D721Med (cell line): ENCODE results near the gene SPINT4.
"Not testable (repeated sequence)": the region's sequence is repeated elsewhere in the genome, so short reads cannot be mapped to it uniquely, and the experiment has no call there.

Source experiments
- DNase-seq: peaks from one replicate; pipeline ENCODE4 v3.0.0; 2011; ENCODE audit warnings: low spot score; ENCODE audit not compliant: insufficient read length
- FAIRE-seq: peaks from 2 replicates; lab custom pipeline; 2011; peaks lifted over from hg19 to GRCh38; lab: Jason Lieb, UNC
- TF ChIP-seq, protein P1 (sequence below): IDR thresholded peaks from 2 replicates; pipeline ENCODE4 v1.5.1; 2012; ENCODE audit warnings: mild to moderate bottlenecking, control low read depth; ENCODE audit not compliant: insufficient read depth; ENCODE audit errors: missing control alignments

Gene SPINT4

GRCh38 chr20:45742596-45742995 lies 20.4 kb downstream of the SPINT4 start:
- TF ChIP-seq, protein P1, sequence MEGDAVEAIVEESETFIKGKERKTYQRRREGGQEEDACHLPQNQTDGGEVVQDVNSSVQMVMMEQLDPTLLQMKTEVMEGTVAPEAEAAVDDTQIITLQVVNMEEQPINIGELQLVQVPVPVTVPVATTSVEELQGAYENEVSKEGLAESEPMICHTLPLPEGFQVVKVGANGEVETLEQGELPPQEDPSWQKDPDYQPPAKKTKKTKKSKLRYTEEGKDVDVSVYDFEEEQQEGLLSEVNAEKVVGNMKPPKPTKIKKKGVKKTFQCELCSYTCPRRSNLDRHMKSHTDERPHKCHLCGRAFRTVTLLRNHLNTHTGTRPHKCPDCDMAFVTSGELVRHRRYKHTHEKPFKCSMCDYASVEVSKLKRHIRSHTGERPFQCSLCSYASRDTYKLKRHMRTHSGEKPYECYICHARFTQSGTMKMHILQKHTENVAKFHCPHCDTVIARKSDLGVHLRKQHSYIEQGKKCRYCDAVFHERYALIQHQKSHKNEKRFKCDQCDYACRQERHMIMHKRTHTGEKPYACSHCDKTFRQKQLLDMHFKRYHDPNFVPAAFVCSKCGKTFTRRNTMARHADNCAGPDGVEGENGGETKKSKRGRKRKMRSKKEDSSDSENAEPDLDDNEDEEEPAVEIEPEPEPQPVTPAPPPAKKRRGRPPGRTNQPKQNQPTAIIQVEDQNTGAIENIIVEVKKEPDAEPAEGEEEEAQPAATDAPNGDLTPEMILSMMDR, result no peak
- DNase-seq, result no peak
- FAIRE-seq, result no peak

- DNase-seq, result no peak
- FAIRE-seq, result no peak
- TF ChIP-seq, protein P1, result no peak
Observed at GRCh38 chr20:45745015-45745414, 22.9 kb downstream of the SPINT4 start.

GRCh38 chr20:45751721-45752120 lies 29.6 kb downstream of the SPINT4 start:
- no peak for DNase-seq
- TF ChIP-seq, protein P1, result no peak
- no peak for FAIRE-seq

- FAIRE-seq, result no peak
- no peak for DNase-seq
- TF ChIP-seq, protein P1, result no peak
Observed at GRCh38 chr20:45752746-45753145, 30.6 kb downstream of the SPINT4 start.

- no peak for DNase-seq
- TF ChIP-seq, protein P1, result no peak
- FAIRE-seq, result no peak
Observed at GRCh38 chr20:45758096-45758495, 35.9 kb downstream of the SPINT4 start.

- FAIRE-seq, DNase-seq: not testable (repeated sequence)
Observed at GRCh38 chr20:45759921-45760320, 37.8 kb downstream of the SPINT4 start.

- not testable (repeated sequence) for FAIRE-seq, DNase-seq
Observed at GRCh38 chr20:45761966-45762365, 39.8 kb downstream of the SPINT4 start.

- not testable (repeated sequence) for DNase-seq, FAIRE-seq
Observed at GRCh38 chr20:45764618-45765282, 42.6 kb downstream of the SPINT4 start.
